ENCODE measurements around the gene IFFO2.

Gene IFFO2

DNA sequence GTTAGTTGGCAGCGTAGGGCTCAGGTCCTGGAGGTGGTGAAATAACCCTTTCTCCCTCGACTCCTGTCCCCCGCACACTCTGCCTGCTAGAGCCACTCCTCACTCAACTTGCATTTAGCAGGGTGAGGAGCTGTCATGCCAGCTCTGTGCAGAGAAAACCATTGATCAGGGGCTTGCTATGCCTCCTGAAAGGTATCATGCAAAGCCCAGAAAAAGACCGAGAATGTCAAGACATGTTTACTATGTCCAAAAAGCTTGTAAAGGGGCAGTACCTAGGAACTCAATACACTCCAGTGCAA, 72.1 kb downstream of the IFFO2 start:
- TF ChIP-seq POU2F2 (IDR thresholded peaks at IDR 0.05; ENCODE audit: low read depth, low read length), result no peak
- TF ChIP-seq TAF1 (IDR thresholded peaks at IDR 0.05; ENCODE audit: low read depth, low read length), result no peak
- no peak for TF ChIP-seq SPI1 (IDR thresholded peaks at IDR 0.05; ENCODE audit: low read depth, low read length)
- TF ChIP-seq POLR2A (IDR thresholded peaks at IDR 0.05; ENCODE audit: low read depth, low read length), result no peak
- TF ChIP-seq PAX5 (IDR thresholded peaks at IDR 0.05; ENCODE audit: insufficient read depth, low read length, severe bottlenecking), result no peak
- no peak for TF ChIP-seq POLR2AphosphoS5 (IDR thresholded peaks at IDR 0.05; ENCODE audit: low read depth, low read length)
- FAIRE-seq, result no peak

DNA sequence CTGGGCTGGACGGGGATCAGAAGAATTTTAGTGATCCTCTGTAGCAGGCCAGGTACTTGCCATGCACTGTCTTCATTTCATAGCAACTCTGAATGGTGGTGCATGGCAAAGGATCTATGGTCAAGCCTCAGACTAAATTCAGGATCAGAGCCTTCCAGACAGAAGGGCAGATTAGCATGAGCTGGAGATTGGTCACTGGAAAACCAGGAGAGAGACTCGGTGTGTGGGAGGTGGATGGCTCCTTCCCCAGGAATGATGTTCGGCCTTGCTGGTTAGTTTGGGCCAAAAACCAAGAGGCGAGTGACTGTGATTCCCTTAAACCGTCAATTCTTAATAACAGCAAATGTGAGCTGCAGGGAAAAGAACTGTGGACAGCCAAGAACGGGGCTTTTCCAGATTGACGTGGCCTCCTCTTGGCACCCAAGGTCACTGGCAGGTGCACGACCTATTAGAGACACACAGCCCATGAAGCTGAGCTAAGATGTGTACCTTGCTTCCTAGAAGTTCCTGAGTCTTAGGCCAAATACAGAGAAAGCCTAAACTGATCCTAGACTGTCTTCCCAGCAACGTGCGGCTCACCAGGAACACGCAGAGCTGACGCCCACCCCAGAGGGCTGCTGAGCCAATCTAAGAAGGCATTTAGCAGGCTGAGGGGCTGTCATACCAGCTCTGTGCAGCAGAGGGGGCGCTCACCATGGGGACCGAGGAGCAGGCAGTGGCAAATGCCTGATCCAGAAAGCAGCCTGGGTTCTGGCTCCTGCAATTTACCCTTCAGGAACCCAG, 72.6 kb downstream of the IFFO2 start:
- peak; percentile 81 for DNase-seq (ENCODE audit: insufficient read length, low spot score)
- FAIRE-seq, result peak; percentile 93
- TF ChIP-seq POLR2AphosphoS5 (IDR thresholded peaks at IDR 0.05; ENCODE audit: low read depth, low read length), result no peak
- no peak for TF ChIP-seq POU2F2 (IDR thresholded peaks at IDR 0.05; ENCODE audit: low read depth, low read length)
- no peak for TF ChIP-seq SPI1 (IDR thresholded peaks at IDR 0.05; ENCODE audit: low read depth, low read length)
- TF ChIP-seq TAF1 (IDR thresholded peaks at IDR 0.05; ENCODE audit: low read depth, low read length), result no peak
- TF ChIP-seq PAX5 (IDR thresholded peaks at IDR 0.05; ENCODE audit: insufficient read depth, low read length, severe bottlenecking), result no peak
- TF ChIP-seq POLR2A (IDR thresholded peaks at IDR 0.05; ENCODE audit: low read depth, low read length), result no peak

More for the DNA sequence above, 72.1 kb downstream of the IFFO2 start:
- DNase-seq (ENCODE audit: insufficient read length, low spot score), result no peak

DNA sequence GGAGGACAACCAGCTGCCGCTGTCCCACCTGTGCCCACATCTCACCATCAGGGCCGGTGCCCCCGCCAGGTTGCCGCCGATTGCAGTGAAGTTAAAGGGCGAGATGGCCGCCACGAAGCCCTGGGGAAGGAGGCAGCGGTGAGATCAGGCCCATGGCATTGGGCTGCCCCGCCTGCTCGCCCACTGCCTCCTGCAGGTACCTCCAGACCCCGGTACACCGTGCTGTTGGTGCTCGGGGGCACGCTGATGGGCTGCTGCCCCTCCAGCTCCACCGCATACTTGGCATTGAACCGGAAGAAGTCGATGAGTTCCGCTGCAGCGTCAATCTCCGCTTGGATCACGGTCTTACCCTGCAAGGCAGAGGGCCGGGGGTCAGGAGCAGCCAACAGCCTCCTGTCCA, 73.4 kb downstream of the IFFO2 start:
- FAIRE-seq (no peak), DNase-seq (ENCODE audit: insufficient read length, low spot score) (no peak)
- TF ChIP-seq PAX5 (IDR thresholded peaks at IDR 0.05; ENCODE audit: insufficient read depth, low read length, severe bottlenecking), result no peak
- TF ChIP-seq POLR2AphosphoS5 (IDR thresholded peaks at IDR 0.05; ENCODE audit: low read depth, low read length), result no peak
- no peak for TF ChIP-seq SPI1 (IDR thresholded peaks at IDR 0.05; ENCODE audit: low read depth, low read length)
- TF ChIP-seq POU2F2 (IDR thresholded peaks at IDR 0.05; ENCODE audit: low read depth, low read length), result no peak
- TF ChIP-seq TAF1 (IDR thresholded peaks at IDR 0.05; ENCODE audit: low read depth, low read length), result no peak
- no peak for TF ChIP-seq POLR2A (IDR thresholded peaks at IDR 0.05; ENCODE audit: low read depth, low read length)

DNA sequence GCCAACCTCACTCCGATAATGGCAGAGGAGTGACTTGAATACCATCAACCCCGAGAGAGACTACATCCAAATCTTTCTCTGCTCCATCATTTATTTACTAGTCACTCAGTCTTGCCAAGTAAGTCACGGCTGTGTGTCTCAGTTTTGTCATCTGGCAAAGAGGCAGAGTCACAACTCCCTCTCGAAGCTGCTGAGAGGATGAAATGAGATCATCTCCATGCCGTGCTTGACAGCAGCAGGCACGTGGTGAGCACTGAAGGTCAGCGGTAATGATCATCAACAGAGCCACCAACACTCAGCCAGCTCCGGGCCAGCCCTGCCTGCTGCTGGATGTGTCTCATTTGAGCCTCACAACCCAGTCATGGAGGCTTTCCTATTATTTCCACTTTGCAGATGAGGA, 74.0 kb downstream of the IFFO2 start:
- TF ChIP-seq POU2F2 (IDR thresholded peaks at IDR 0.05; ENCODE audit: low read depth, low read length) (no peak), POLR2AphosphoS5 (IDR thresholded peaks at IDR 0.05; ENCODE audit: low read depth, low read length) (no peak), PAX5 (IDR thresholded peaks at IDR 0.05; ENCODE audit: insufficient read depth, low read length, severe bottlenecking) (no peak), SPI1 (IDR thresholded peaks at IDR 0.05; ENCODE audit: low read depth, low read length) (no peak), TAF1 (IDR thresholded peaks at IDR 0.05; ENCODE audit: low read depth, low read length) (no peak), POLR2A (IDR thresholded peaks at IDR 0.05; ENCODE audit: low read depth, low read length) (no peak)
- FAIRE-seq (no peak), DNase-seq (ENCODE audit: insufficient read length, low spot score) (no peak)

DNA sequence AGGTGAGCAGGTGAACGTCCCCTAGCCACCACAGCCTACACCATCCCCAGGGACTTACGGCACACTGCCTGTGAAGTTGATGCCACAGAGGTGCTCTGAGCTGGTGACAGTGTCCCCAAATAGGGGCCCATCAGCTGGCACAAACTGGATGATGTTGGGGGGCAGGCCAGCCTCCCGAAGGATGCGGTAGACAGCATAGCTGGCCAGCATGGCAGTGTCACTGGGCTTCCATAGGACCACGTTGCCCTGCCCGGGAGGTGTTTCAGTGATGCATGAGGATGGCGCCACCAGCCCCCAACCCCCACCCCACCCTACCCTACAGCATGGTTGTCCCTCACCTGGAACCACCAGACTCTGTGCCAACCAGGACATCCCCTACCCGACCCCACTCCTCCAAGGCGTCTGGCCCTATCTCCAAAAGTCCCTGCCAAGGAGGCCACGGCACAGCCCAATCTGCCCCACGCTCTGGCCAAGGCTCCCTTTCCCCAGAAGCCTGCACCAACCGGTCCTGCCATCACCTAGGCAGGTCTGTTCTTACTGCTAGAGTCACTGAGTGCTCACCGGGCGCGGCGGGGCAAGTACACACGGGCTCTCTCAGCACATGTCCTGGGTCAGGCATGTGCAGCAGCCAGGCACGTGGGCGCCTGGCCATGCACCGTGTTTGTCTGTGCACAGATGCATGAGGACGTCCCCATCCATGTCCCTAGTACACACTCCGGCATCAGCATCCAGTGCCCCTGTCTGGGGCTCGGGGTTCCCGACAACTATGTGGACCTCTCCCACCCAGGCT, 74.6 kb downstream of the IFFO2 start:
- DNase-seq (ENCODE audit: insufficient read length, low spot score) (no peak), FAIRE-seq (no peak)
- no peak for TF ChIP-seq PAX5 (IDR thresholded peaks at IDR 0.05; ENCODE audit: insufficient read depth, low read length, severe bottlenecking)
- no peak for TF ChIP-seq SPI1 (IDR thresholded peaks at IDR 0.05; ENCODE audit: low read depth, low read length)
- no peak for TF ChIP-seq POLR2AphosphoS5 (IDR thresholded peaks at IDR 0.05; ENCODE audit: low read depth, low read length)
- TF ChIP-seq TAF1 (IDR thresholded peaks at IDR 0.05; ENCODE audit: low read depth, low read length), result no peak
- TF ChIP-seq POLR2A (IDR thresholded peaks at IDR 0.05; ENCODE audit: low read depth, low read length), result no peak
- TF ChIP-seq POU2F2 (IDR thresholded peaks at IDR 0.05; ENCODE audit: low read depth, low read length), result no peak

DNA sequence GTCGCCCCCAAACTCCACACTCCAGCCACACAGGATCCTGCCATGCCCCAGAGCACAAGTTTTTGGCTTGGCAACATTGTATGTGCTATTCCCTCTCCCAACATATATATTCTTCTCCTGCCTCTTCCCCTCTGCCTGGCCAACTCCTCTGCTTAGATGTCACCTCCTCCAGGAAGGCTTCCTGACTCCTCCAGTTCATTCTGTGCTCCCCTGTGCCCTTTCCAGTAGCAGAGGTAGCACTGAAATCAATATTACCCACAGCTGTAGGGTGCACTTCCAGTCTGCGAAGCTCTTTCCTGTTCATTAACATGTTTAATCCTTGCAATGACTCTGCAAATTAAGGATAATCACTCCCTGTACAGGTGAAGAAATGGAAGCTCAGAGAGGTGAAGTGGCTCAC, 75.3 kb downstream of the IFFO2 start:
- DNase-seq (ENCODE audit: insufficient read length, low spot score) (no peak), FAIRE-seq (no peak)
- no peak for TF ChIP-seq POLR2AphosphoS5 (IDR thresholded peaks at IDR 0.05; ENCODE audit: low read depth, low read length)
- TF ChIP-seq POU2F2 (IDR thresholded peaks at IDR 0.05; ENCODE audit: low read depth, low read length), result no peak
- TF ChIP-seq PAX5 (IDR thresholded peaks at IDR 0.05; ENCODE audit: insufficient read depth, low read length, severe bottlenecking), result no peak
- no peak for TF ChIP-seq TAF1 (IDR thresholded peaks at IDR 0.05; ENCODE audit: low read depth, low read length)
- no peak for TF ChIP-seq SPI1 (IDR thresholded peaks at IDR 0.05; ENCODE audit: low read depth, low read length)
- TF ChIP-seq POLR2A (IDR thresholded peaks at IDR 0.05; ENCODE audit: low read depth, low read length), result no peak

DNA sequence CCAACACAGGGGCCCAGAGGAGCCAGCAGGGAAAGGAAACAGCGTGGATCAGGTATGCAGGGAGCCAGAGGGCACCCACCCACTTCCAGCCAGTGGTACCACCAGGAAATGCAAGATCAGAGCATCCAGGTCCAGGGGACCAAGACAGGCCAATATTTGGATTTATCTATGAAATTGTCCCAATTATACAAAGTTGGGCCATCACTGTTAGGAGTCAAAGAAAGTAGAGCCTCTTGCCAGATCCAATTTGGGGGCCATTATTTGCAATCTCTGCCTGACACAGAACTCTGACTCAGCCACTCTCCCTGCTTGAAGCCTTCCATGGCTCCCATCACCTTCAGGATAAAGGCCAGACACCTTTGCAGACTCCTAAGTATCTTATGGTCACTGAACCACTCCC, 75.9 kb downstream of the IFFO2 start:
- DNase-seq (ENCODE audit: insufficient read length, low spot score) (no peak), FAIRE-seq (no peak)
- TF ChIP-seq TAF1 (IDR thresholded peaks at IDR 0.05; ENCODE audit: low read depth, low read length) (no peak), POLR2AphosphoS5 (IDR thresholded peaks at IDR 0.05; ENCODE audit: low read depth, low read length) (no peak), POLR2A (IDR thresholded peaks at IDR 0.05; ENCODE audit: low read depth, low read length) (no peak), SPI1 (IDR thresholded peaks at IDR 0.05; ENCODE audit: low read depth, low read length) (no peak), PAX5 (IDR thresholded peaks at IDR 0.05; ENCODE audit: insufficient read depth, low read length, severe bottlenecking) (no peak), POU2F2 (IDR thresholded peaks at IDR 0.05; ENCODE audit: low read depth, low read length) (no peak)

DNA sequence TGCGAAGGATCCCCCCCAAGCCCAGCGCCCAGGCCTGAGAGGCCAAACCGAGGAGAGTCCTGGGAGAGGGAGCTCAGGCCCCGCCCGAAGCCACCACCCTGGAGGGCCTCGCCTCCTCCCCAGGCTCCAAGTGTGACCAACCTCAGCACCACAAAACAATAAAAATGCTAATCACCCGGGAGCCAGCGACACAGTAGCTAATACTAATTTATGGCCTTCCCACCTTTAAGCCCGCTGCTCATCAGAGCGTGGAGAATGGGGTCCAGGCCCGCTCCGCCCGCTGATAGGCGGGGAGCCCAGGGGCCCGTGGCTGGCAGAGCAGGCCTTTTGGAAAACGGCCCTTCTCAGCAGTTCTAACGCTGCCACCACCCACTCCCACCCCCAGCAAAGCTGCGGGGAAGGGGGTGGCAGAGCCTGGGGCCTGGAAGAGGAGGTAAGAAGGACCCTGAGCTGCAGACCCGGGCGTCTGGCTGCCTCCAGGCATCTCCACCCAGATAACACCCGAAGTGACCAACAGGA, 76.6 kb downstream of the IFFO2 start:
- no peak for FAIRE-seq
- DNase-seq (ENCODE audit: insufficient read length, low spot score), result no peak
- TF ChIP-seq PAX5 (IDR thresholded peaks at IDR 0.05; ENCODE audit: insufficient read depth, low read length, severe bottlenecking) (no peak), POLR2A (IDR thresholded peaks at IDR 0.05; ENCODE audit: low read depth, low read length) (no peak), SPI1 (IDR thresholded peaks at IDR 0.05; ENCODE audit: low read depth, low read length) (no peak), TAF1 (IDR thresholded peaks at IDR 0.05; ENCODE audit: low read depth, low read length) (no peak), POLR2AphosphoS5 (IDR thresholded peaks at IDR 0.05; ENCODE audit: low read depth, low read length) (no peak), POU2F2 (IDR thresholded peaks at IDR 0.05; ENCODE audit: low read depth, low read length) (no peak)

DNA sequence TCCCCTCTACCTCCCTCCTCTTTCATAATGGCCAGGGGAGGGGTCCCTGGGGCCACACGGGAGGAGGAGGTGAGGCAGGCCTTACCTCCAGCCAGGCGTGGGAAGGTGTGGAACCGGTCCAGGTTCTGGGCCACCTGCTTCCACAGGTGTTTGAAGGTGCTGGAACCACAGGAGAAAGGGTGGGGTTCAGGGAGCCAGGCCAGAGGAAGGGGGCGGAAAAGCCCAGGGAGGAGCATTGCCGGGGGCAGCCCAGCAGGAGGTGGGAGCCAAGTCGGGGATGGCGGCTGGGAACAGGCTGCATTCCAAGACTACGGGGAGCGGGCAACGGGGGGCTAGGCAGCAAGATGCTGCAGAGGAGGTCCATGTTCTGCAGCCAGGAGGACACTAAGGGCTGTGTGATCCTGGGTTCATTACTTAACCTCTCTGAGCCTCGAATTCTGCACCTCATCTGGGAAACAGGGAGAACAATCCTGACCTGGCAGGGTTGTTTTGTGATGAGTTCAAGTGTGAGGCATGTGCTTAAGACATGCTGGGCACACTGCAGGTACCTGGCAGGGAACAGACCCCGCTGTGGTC, 77.2 kb downstream of the IFFO2 start:
- DNase-seq (ENCODE audit: insufficient read length, low spot score) (no peak), FAIRE-seq (no peak)
- no peak for TF ChIP-seq PAX5 (IDR thresholded peaks at IDR 0.05; ENCODE audit: insufficient read depth, low read length, severe bottlenecking)
- TF ChIP-seq SPI1 (IDR thresholded peaks at IDR 0.05; ENCODE audit: low read depth, low read length), result no peak
- TF ChIP-seq POLR2AphosphoS5 (IDR thresholded peaks at IDR 0.05; ENCODE audit: low read depth, low read length), result no peak
- no peak for TF ChIP-seq POLR2A (IDR thresholded peaks at IDR 0.05; ENCODE audit: low read depth, low read length)
- TF ChIP-seq TAF1 (IDR thresholded peaks at IDR 0.05; ENCODE audit: low read depth, low read length), result no peak
- no peak for TF ChIP-seq POU2F2 (IDR thresholded peaks at IDR 0.05; ENCODE audit: low read depth, low read length)

Data from GM12891 (cell line).